Osteoblast (primary cell): Measurements from ENCODE around the gene ADD1. TPM values are rescaled to one million over a fixed set of nuclear protein-coding genes. Genes with fewer than 3 reads are reported as not detected.

Source experiments
- DNase-seq: peaks from one replicate; pipeline ENCODE4 v3.0.0; 2011; ENCODE audit warnings: low spot score, mixed read lengths; ENCODE audit not compliant: insufficient read length; ENCODE audit errors: missing footprints
- H2AFZ ChIP-seq: 2 replicates; pipeline ENCODE4 v1.6.0; 2011; ENCODE audit warnings: mild to moderate bottlenecking, low read length
- H3K27ac ChIP-seq: 2 replicates; pipeline ENCODE4 v1.5.1; 2011; ENCODE audit warnings: mild to moderate bottlenecking, low read depth, low read length, moderate library complexity
- H3K27me3 ChIP-seq: 2 replicates; pipeline ENCODE4 v1.6.0; 2012; ENCODE audit warnings: mild to moderate bottlenecking, control low read depth, inconsistent platforms, low read length, moderate library complexity; ENCODE audit not compliant: insufficient read depth
- H3K36me3 ChIP-seq: 2 replicates; pipeline ENCODE4 v1.5.1; 2011; ENCODE audit warnings: mild to moderate bottlenecking, low read length, control low read depth, moderate library complexity; ENCODE audit not compliant: insufficient read depth
- H3K4me1 ChIP-seq: 2 replicates; pipeline ENCODE4 v1.5.1; 2011; ENCODE audit warnings: mild to moderate bottlenecking, low read length, control low read depth, moderate library complexity; ENCODE audit not compliant: insufficient read depth
- H3K4me2 ChIP-seq: 2 replicates; pipeline ENCODE4 v1.6.0; 2011; ENCODE audit warnings: mild to moderate bottlenecking, low read length; ENCODE audit not compliant: insufficient read depth
- H3K4me3 ChIP-seq: fragments of 200-600 bp; sonication (generic); 3 replicates; pipeline ENCODE4 v1.5.1; 2012; ENCODE audit warnings: mild to moderate bottlenecking, low read length, inconsistent platforms; ENCODE audit not compliant: insufficient read depth
- H3K79me2 ChIP-seq: 2 replicates; pipeline ENCODE4 v1.6.0; 2012; ENCODE audit warnings: mild to moderate bottlenecking, low read length, control low read depth, inconsistent platforms; ENCODE audit not compliant: insufficient read depth
- H3K9me3 ChIP-seq: 2 replicates; pipeline ENCODE4 v1.5.1; 2011; ENCODE audit warnings: low read depth, low read length, control low read depth
- H4K20me1 ChIP-seq: 2 replicates; pipeline ENCODE4 v1.6.0; 2012; ENCODE audit warnings: mild to moderate bottlenecking, low read length, control low read depth; ENCODE audit not compliant: insufficient read depth
- total RNA-seq: library from RNA; depleted of rRNA; stranded (reverse); fragments of >200 nt; gene quantifications from 2 replicates; pipeline ENCODE4 v1.2.3, GENCODE V29; 2012
- TF ChIP-seq, protein P1 (sequence below): IDR thresholded peaks from 2 replicates; pipeline ENCODE4 v1.5.1; 2011; ENCODE audit warnings: mild to moderate bottlenecking, low read depth, low read length, moderate library complexity; ENCODE audit errors: extremely low read depth

The ADD1 gene
- total RNA-seq, 1 donor = 200 TPM

DNA sequence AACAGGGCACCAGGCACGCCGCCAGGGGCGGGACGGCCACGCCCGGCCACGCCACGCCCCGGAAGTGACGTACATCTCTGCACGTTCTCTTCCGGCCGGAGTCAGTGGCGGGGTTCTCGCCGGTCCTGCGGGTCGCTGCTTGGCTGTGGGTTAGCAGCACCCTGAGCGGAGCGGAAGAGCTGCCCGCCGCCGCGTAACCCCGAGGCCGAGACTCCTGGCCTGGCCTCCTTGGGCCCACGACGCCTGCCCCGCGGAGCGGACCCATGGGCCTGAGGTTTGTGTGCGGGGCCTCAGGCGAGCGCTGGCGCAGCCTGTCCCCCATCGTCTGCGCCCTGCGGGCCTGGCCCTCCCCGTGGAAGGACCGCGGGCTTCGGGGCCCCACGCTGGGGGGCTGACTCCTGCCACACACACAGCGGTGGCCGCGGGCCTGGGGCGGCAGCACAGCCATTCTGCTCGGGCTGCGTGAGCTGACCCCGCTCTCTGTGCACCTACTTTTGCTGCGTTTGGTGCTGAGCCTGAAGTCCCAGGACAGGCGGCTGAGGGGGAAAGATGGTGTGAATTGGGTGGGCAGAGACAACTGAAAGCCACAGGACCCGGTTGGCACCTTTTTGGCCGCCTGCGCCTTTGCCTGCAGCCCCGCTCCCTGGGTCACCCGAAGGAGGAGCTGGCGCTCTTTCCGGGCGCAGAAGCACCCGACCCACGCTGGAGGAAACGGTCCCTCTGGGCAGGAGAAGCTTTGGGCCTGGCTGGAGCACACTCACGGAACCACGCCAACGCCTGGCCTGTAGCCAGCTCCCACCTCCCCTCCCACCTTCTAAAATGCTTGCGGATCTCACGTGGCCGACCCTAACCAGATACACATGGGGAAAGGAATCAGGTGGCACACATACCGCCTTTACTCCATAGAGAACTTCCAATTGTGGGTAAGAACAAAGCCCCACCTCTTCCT is 91.4 kb downstream of the ADD1 start:
- H3K4me1 ChIP-seq = peaks cover 29% of the 10 kb centered on the region
- H2AFZ ChIP-seq = peak overlapping the region; percentile 72
- H3K36me3 ChIP-seq = peaks cover 48% of the 10 kb centered on the region
- H3K27ac ChIP-seq = peak overlapping the region; percentile 94
- H3K4me2 ChIP-seq = peak overlapping the region; percentile 93
- H3K79me2 ChIP-seq = peaks cover 33% of the 10 kb centered on the region
- H4K20me1 ChIP-seq = peaks cover 33% of the 10 kb centered on the region
- TF ChIP-seq, protein P1, sequence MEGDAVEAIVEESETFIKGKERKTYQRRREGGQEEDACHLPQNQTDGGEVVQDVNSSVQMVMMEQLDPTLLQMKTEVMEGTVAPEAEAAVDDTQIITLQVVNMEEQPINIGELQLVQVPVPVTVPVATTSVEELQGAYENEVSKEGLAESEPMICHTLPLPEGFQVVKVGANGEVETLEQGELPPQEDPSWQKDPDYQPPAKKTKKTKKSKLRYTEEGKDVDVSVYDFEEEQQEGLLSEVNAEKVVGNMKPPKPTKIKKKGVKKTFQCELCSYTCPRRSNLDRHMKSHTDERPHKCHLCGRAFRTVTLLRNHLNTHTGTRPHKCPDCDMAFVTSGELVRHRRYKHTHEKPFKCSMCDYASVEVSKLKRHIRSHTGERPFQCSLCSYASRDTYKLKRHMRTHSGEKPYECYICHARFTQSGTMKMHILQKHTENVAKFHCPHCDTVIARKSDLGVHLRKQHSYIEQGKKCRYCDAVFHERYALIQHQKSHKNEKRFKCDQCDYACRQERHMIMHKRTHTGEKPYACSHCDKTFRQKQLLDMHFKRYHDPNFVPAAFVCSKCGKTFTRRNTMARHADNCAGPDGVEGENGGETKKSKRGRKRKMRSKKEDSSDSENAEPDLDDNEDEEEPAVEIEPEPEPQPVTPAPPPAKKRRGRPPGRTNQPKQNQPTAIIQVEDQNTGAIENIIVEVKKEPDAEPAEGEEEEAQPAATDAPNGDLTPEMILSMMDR = no peak
- peak; percentile 100 for DNase-seq
- peak overlapping the region; percentile 95 for H3K4me3 ChIP-seq
- H3K9me3 ChIP-seq = no peaks in the 10 kb centered on the region
- H3K27me3 ChIP-seq = no peaks in the 10 kb centered on the region

GRCh38 chr4:2935762-2936743 is 92.4 kb downstream of the ADD1 start:
- no peaks in the 10 kb centered on the region for H3K27me3 ChIP-seq
- peak; percentile 88 for DNase-seq
- peaks cover 29% of the 10 kb centered on the region for H3K4me1 ChIP-seq
- H3K9me3 ChIP-seq = no peaks in the 10 kb centered on the region
- H3K27ac ChIP-seq = peak overlapping the region; percentile 94
- TF ChIP-seq, protein P1 = no peak
- peaks cover 33% of the 10 kb centered on the region for H3K79me2 ChIP-seq
- peak overlapping the region; percentile 93 for H3K4me2 ChIP-seq
- H3K36me3 ChIP-seq = peaks cover 48% of the 10 kb centered on the region
- H4K20me1 ChIP-seq = peaks cover 26% of the 10 kb centered on the region
- H2AFZ ChIP-seq = no peak overlapping the region
- H3K4me3 ChIP-seq = peak overlapping the region; percentile 95

DNA sequence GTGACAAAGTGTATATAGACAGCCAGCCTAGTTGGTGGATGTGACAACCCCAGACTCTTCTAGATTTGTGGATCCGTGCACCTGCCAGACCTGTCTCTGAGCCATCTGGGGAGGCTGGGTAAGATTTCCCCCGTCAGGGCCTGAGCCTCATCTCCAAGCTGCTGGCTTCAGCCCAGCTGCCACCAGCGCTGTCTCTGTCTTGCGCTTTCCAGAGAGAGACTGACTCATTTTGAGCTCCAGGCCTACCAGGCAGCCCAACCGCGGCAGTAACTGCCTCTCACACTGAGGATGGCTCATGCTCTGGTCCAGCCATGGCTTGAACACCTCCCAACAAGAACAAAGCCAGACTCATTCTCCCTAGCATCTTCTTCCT is 93.1 kb downstream of the ADD1 start:
- no peak overlapping the region for H2AFZ ChIP-seq
- no peaks in the 10 kb centered on the region for H3K9me3 ChIP-seq
- TF ChIP-seq, protein P1 = no peak
- H3K4me3 ChIP-seq = no peak overlapping the region
- peak overlapping the region; percentile 93 for H3K4me2 ChIP-seq
- H4K20me1 ChIP-seq = peaks cover 24% of the 10 kb centered on the region
- H3K27me3 ChIP-seq = no peaks in the 10 kb centered on the region
- H3K27ac ChIP-seq = peak overlapping the region; percentile 94
- peaks cover 33% of the 10 kb centered on the region for H3K79me2 ChIP-seq
- peaks cover 48% of the 10 kb centered on the region for H3K36me3 ChIP-seq
- DNase-seq = peak; percentile 97
- peaks cover 29% of the 10 kb centered on the region for H3K4me1 ChIP-seq
